Measurements from ENCODE around the gene FAM199X. TPM values are rescaled to one million over a fixed set of nuclear protein-coding genes. Genes with fewer than 3 reads are reported as not detected.

Gene FAM199X
- total and polyA plus RNA-seq, 2 donors (not counting 3 experiments of a cell fraction or from before 2014, with no cell fraction given), result 4.0 to 16.8 TPM

DNA sequence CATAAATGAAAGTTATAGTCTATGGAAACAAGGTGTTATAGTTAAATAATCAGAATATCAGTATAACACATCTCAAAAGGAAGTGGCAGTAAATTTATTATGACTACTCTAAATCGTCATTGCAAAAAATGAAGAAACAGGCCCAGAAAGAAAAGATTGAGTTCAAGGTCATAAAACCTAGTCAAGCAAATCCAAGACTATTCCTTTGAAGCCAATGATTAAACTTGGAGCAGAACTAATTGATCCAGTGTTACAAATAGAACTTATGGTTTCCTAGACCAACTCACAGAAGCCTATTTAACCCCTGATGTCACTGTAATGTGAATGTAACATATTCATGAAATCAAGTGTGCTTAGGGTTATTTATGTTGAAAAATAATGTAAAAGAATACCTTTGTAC is 1.9 kb downstream of the FAM199X start:
- peak overlapping the region in 2 of 3 experiments; percentile 12 to 70 for H3K4me3 ChIP-seq (replicated peaks in 1 of 3; ENCODE audit: insufficient read depth in 1 of 3, low read depth in 1 of 3, low read length in 3 of 3)
- peak overlapping the region; percentile 87 for H3K4me2 ChIP-seq (ENCODE audit: insufficient read depth, low read length)
- FAIRE-seq (no peak), DNase-seq (ENCODE audit: low read depth, low spot score) (no peak)
- ChIA-PET POLR2A (no interaction called here), CTCF (interaction anchor here (1.4 kb wide), 1 partner anchor 27 kb away, joined by 3 read pairs; no protein-coding TSS in a partner anchor)
- H3K27ac ChIP-seq (ENCODE audit: insufficient read depth, low read depth, low read length), result no peak overlapping the region
- no peaks in the 10 kb centered on the region for H3K36me3 ChIP-seq (ENCODE audit: control insufficient read depth in 2 of 2, extremely low read depth in 1 of 2, insufficient read depth in 2 of 2, low read length in 2 of 2)
- no peaks in the 10 kb centered on the region for H3K9me1 ChIP-seq (replicated peaks; ENCODE audit: control insufficient read depth, extremely low read depth, insufficient read depth, low read length)
- dilution Hi-C loops (cut with MboI; ENCODE audit: extremely low pct_ligation_motif_present, low sequenced_read_pairs), result no loop called here
- intact Hi-C loops (cut with micrococcal nuclease), result no loop called here
- TF ChIP-seq JUN (IDR thresholded peaks at IDR 0.05; ENCODE audit: borderline replicate concordance, insufficient read depth, insufficient read length, low read depth) (no peak), GATA2 (IDR thresholded peaks at IDR 0.05; ENCODE audit: insufficient read depth, insufficient read length, low read depth, low read length) (no peak), FOS (IDR thresholded peaks at IDR 0.05; ENCODE audit: borderline replicate concordance, insufficient read depth, low read length) (no peak), POLR2AphosphoS5 (IDR thresholded peaks at IDR 0.05; ENCODE audit: insufficient read depth, low read depth, low read length) (no peak), EZH2 (IDR thresholded peaks at IDR 0.05; ENCODE audit: borderline replicate concordance, low read depth, low read length, severe bottlenecking) (no peak), POLR2A (IDR thresholded peaks at IDR 0.05; ENCODE audit: low read depth, low read length) (no peak), MYC (IDR thresholded peaks at IDR 0.05; ENCODE audit: low read depth, low read length) (no peak)
- TF ChIP-seq, protein P1, sequence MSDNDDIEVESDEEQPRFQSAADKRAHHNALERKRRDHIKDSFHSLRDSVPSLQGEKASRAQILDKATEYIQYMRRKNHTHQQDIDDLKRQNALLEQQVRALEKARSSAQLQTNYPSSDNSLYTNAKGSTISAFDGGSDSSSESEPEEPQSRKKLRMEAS (IDR thresholded peaks at IDR 0.05; ENCODE audit: insufficient read depth, insufficient read length), result no peak
- TF ChIP-seq, protein P2, sequence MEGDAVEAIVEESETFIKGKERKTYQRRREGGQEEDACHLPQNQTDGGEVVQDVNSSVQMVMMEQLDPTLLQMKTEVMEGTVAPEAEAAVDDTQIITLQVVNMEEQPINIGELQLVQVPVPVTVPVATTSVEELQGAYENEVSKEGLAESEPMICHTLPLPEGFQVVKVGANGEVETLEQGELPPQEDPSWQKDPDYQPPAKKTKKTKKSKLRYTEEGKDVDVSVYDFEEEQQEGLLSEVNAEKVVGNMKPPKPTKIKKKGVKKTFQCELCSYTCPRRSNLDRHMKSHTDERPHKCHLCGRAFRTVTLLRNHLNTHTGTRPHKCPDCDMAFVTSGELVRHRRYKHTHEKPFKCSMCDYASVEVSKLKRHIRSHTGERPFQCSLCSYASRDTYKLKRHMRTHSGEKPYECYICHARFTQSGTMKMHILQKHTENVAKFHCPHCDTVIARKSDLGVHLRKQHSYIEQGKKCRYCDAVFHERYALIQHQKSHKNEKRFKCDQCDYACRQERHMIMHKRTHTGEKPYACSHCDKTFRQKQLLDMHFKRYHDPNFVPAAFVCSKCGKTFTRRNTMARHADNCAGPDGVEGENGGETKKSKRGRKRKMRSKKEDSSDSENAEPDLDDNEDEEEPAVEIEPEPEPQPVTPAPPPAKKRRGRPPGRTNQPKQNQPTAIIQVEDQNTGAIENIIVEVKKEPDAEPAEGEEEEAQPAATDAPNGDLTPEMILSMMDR (IDR thresholded peaks at IDR 0.05; ENCODE audit: extremely low read depth in 1 of 2, insufficient read depth in 1 of 2, low read depth in 1 of 2, low read length in 2 of 2), result no peak
- no peaks in the 10 kb centered on the region for H3K9me3 ChIP-seq (replicated peaks; ENCODE audit: control insufficient read depth, insufficient read depth, low read length)
- H3K9ac ChIP-seq (replicated peaks; ENCODE audit: extremely low read depth, insufficient read depth, low read length), result peak overlapping the region; percentile 79
- H2AFZ ChIP-seq (ENCODE audit: low read depth, low read length), result no peak overlapping the region
- no peaks in the 10 kb centered on the region for H3K27me3 ChIP-seq (ENCODE audit: control insufficient read depth in 2 of 2, insufficient read depth in 2 of 2, low read length in 2 of 2)
- no peaks in the 10 kb centered on the region for H4K20me1 ChIP-seq (replicated peaks; ENCODE audit: control insufficient read depth, extremely low read depth, insufficient read depth, low read length)
- peaks cover 62% of the 10 kb centered on the region for H3K79me2 ChIP-seq (ENCODE audit: control insufficient read depth, insufficient read depth, low read length)
- no TSS peak for BruUV-seq (replicated peaks)
- peaks cover 12% of the 10 kb centered on the region for H3K4me1 ChIP-seq (ENCODE audit: control insufficient read depth, extremely low read depth, insufficient read depth, low read length)
